ENCODE data around the gene WDR72.
"Not testable (repeated sequence)": the region's sequence is repeated elsewhere in the genome, so short reads cannot be mapped to it uniquely, and the experiment has no call there.

The WDR72 gene

DNA sequence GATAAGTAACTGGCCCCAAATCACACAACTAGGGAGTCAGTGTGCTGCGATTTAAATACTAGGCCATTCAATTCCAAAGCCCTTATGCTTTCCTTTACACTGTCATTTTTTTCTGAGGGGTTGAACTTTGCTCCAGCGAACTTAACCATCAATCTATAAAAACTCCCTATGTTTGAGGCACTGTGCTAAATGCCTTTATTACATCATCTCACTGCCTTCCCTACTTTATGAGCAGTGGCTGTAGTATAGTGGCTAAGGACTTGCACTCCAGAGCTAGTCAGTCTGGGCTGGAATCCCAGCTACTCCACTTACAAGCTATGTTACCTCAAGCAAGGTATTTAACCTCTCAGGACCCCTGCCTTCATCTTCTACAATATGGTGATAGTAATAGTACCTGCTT lies 26.9 kb upstream of the WDR72 start:
- TF ChIP-seq CTCF (IDR thresholded peaks at IDR 0.05; ENCODE audit: control insufficient read depth, extremely low read depth, insufficient read depth) = no peak
- no peak overlapping the region for H3K4me3 ChIP-seq (ENCODE audit: low read depth, low read length)
- DNase-seq (ENCODE audit: low read depth) = no peak

DNA sequence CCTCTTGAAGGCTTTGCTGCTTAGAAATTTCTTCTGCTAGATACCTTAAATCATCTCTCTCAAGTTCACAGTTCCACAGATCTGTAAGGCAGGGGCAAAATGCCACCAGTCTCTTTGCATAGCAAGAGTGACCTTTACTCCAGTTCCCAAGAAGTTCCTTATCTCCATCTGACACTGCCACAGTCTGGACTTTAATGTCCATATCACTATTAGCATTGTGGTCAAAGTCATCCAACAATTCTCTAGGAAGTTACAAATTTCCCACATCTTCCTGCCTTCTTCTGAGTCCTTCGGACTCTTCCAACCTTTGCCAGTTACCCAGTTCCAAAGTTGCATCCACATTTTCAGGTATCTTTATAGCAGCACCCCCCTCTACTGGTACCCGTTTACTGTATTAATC lies 25.8 kb upstream of the WDR72 start:
- DNase-seq (ENCODE audit: low read depth); H3K4me3 ChIP-seq (ENCODE audit: low read depth, low read length): not testable (repeated sequence)

- no peak overlapping the region for H3K4me3 ChIP-seq (ENCODE audit: low read depth, low read length)
- no peak for DNase-seq (ENCODE audit: low read depth)
- no peak for TF ChIP-seq CTCF (IDR thresholded peaks at IDR 0.05; ENCODE audit: control insufficient read depth, extremely low read depth, insufficient read depth)
These were observed 3.5 kb upstream of the WDR72 start for GRCh38 chr15:53762916-53763315.

- H3K4me3 ChIP-seq (ENCODE audit: low read depth, low read length) = no peak overlapping the region
- no peak for TF ChIP-seq CTCF (IDR thresholded peaks at IDR 0.05; ENCODE audit: control insufficient read depth, extremely low read depth, insufficient read depth)
- no peak for DNase-seq (ENCODE audit: low read depth)
These were observed 1.1 kb downstream of the WDR72 start for GRCh38 chr15:53758412-53758811.

DNA sequence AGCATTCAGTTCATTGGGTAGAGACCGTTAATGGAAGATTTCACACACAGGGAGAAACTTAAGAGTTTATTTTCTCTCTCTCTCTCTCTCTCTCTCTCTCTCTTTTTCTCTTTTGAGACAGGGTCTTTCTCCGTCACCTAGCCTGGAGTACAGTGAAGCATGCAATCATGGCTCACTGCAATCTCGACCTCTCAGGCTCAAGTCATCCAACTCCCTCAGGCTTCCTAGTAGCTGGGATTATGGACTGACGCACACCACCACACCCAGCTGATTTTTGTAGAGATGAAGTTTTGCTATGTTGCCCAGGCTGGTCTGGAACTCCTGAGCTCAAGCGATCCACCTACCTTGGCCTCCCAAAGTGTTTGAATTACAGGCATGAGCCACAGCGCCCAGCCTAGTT lies 1.6 kb downstream of the WDR72 start:
- no peak overlapping the region for H3K4me3 ChIP-seq (ENCODE audit: low read depth, low read length)
- DNase-seq (ENCODE audit: low read depth) = no peak
- TF ChIP-seq CTCF (IDR thresholded peaks at IDR 0.05; ENCODE audit: control insufficient read depth, extremely low read depth, insufficient read depth) = no peak

DNA sequence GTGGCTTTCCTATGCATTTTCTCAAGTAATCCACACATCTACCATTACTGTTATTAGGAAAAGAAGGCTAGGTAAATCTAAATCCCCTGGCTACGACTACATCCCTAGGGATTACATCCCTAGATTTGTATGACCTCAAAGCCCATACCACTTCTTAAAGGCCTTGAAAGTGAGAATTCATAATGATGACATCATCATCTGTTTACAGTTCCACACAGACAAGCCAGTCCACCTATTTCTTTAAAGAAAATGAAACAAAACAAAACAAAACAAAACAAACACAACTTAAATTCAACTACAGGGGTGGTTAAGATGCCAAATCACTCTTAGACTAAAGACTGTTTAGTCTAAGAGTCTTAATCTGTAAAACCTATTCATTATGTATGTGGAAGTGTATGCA lies 5.7 kb downstream of the WDR72 start:
- no peak for TF ChIP-seq CTCF (IDR thresholded peaks at IDR 0.05; ENCODE audit: control insufficient read depth, extremely low read depth, insufficient read depth)
- no peak for DNase-seq (ENCODE audit: low read depth)
- H3K4me3 ChIP-seq (ENCODE audit: low read depth, low read length) = no peak overlapping the region

GRCh38 chr15:53752406-53752805 lies 7.1 kb downstream of the WDR72 start:
- no peak overlapping the region for H3K4me3 ChIP-seq (ENCODE audit: low read depth, low read length)
- no peak for TF ChIP-seq CTCF (IDR thresholded peaks at IDR 0.05; ENCODE audit: control insufficient read depth, extremely low read depth, insufficient read depth)
- DNase-seq (ENCODE audit: low read depth) = no peak
